Adrenal gland (tissue), 5 donors: Measurements from ENCODE around the gene PDS5B.

Source experiments
- POLR2A ChIP-seq, 2 donors: fragments of 450-650 bp; IDR thresholded peaks; one replicate each; pipeline ENCODE4 v1.6.1; 2017; ENCODE audit warnings: antibody characterized with exemption in 2 of 2, mild to moderate bottlenecking in 2 of 2, moderate library complexity in 1 of 2
- TF ChIP-seq, protein P1 (sequence below), 6 experiments: fragments of 450-650 bp in 4 of 6; fragments of 200-600 bp in 2 of 6; sonication (generic) in 1 of 6; IDR thresholded peaks; 1 replicate in 5 of 6; 2 replicates in 1 of 6; pipeline versions ENCODE4 v1.5.1 to v1.8.0; 2016 to 2021; ENCODE audit warnings: antibody characterized with exemption in 6 of 6, mild to moderate bottlenecking in 2 of 6, moderate library complexity in 1 of 6
- donor health status: DM: no; HTN: no; CAD: no.

DNA sequence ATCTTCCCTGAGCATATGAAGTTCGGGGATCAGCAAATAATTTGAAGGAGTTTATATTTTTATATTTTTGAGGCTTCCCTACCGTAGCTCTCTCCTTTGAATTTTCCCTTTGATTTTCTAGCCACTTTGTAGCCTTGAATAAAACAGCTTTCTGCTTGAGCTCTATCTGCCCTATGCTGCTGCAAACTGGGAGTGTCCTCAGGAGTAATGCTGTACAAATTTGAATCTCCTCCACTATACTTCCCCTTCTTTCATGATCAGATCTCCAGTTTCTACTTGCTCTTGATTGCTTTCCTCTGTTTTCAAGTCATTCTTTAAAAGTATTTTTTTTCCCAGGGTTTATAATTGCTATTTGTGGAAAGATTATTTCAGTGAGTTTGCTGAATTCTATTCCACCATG is 14.6 kb downstream of the PDS5B start:
- TF ChIP-seq POLR2A (IDR thresholded peaks at IDR 0.05): no peak
- TF ChIP-seq, protein P1, sequence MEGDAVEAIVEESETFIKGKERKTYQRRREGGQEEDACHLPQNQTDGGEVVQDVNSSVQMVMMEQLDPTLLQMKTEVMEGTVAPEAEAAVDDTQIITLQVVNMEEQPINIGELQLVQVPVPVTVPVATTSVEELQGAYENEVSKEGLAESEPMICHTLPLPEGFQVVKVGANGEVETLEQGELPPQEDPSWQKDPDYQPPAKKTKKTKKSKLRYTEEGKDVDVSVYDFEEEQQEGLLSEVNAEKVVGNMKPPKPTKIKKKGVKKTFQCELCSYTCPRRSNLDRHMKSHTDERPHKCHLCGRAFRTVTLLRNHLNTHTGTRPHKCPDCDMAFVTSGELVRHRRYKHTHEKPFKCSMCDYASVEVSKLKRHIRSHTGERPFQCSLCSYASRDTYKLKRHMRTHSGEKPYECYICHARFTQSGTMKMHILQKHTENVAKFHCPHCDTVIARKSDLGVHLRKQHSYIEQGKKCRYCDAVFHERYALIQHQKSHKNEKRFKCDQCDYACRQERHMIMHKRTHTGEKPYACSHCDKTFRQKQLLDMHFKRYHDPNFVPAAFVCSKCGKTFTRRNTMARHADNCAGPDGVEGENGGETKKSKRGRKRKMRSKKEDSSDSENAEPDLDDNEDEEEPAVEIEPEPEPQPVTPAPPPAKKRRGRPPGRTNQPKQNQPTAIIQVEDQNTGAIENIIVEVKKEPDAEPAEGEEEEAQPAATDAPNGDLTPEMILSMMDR (IDR thresholded peaks at IDR 0.05): no peak
